GM21367 (cell line): ENCODE data around the gene DNAH8.

Source experiments
- ATAC-seq: cut with Tn5 transposase; IDR thresholded peaks from one replicate; pipeline ENCODE4 v1.9.1; 2021; ENCODE audit not compliant: unreplicated experiment

Gene DNAH8

DNA sequence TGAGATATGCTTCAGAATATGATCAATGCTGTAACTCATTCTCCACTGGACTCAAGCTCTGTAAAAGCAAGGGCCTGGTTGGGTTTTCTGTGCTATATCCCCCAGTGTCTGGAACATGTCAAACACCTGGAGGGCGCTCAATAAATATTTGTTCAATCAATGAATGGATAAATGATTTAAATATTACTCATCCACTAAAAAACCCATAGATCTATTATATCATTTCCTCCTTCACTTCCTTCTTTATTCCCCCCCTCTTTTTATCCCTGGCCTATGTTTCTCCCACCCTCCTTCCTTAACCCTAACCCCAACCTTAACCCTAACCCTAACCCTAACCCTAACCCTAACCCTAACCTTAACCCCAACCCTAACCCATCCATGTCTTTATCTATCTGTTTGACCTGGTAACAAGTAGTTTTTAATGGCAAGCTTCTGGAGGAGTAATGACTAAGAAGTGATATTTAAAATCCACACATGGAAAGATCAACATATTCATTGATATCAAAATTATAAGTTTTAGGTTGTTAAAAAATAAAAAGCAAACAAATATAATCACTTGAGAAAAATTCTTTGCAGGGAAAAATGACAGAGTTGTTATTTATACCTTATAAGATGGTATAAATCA lies 229.7 kb downstream of the DNAH8 start:
- ATAC-seq = no peak

DNA sequence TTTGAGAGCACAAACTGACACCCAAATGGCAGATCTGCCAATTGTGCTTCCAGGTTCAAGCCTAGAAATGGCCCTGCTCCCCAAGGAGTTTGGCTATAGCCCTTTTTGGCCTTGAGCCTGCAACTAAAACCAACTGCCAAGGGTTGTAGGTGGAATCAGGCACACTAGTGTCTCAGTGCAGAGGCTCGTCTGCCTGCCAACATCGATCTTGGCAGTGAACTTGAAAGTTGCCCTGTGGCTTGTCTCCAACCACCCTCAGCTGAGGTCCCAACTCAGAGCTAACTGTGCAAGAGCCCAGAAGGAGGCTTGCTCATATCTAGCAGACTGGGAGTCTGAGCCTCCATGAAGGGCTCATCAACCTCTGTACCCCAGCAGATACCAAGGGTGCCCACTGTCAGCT lies 240.8 kb downstream of the DNAH8 start:
- ATAC-seq = no peak

DNA sequence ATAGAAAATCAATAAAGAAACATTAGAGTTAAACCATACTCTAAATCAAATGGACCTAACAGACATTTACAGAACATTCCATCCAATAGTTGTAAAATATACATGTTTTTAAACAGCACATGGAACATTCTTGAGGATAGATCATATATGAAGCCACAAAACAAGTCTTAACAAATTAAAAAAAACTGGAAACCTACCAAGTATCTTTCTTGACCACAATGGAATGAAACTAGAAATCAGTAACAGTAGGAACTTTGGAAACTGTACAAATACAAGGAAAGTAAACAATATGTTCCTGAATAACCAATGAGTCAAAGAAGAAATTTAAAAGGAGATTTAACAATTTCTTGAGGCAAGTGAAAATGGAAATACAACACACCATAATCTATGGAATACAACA lies 242.3 kb downstream of the DNAH8 start:
- no peak for ATAC-seq

DNA sequence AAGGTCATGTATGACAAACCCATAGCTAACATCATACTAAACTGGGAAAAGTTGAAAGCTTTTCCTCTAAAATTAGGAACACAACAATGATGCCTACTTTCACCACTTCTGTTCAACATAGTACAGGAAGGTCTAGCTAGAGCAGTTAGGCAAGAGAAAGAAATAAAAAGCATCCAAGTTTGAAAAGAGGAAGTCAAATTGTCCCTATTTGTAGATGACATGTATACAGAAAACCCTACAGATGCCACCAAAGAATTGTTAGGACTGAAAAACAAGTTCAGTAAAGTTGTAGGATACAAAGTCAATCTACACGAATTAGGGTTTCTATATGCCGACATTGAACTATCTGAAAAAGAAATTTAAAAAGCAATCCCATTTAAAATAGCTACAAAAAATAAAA lies 244.0 kb downstream of the DNAH8 start:
- no peak for ATAC-seq

DNA sequence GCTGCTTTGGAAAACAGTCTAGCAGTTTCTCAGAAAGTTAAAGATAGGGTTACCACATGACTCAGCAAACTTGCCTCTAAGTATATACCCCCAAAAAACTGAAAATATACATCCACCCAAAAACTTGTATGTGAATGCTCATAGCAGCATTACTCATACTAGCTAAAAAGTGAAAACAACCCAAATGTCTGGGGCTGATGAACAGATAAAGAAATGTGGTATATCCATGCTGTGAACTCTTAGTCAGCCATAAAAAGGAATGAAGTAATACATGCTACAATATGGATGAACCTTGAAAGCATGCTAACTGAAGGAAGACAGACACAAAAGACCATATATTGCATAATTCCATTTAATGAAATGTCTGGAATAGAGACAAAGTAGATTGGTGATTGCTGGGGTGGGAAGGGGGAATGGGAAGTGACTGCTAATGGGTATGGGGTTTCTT lies 253.6 kb downstream of the DNAH8 start:
- no peak for ATAC-seq

DNA sequence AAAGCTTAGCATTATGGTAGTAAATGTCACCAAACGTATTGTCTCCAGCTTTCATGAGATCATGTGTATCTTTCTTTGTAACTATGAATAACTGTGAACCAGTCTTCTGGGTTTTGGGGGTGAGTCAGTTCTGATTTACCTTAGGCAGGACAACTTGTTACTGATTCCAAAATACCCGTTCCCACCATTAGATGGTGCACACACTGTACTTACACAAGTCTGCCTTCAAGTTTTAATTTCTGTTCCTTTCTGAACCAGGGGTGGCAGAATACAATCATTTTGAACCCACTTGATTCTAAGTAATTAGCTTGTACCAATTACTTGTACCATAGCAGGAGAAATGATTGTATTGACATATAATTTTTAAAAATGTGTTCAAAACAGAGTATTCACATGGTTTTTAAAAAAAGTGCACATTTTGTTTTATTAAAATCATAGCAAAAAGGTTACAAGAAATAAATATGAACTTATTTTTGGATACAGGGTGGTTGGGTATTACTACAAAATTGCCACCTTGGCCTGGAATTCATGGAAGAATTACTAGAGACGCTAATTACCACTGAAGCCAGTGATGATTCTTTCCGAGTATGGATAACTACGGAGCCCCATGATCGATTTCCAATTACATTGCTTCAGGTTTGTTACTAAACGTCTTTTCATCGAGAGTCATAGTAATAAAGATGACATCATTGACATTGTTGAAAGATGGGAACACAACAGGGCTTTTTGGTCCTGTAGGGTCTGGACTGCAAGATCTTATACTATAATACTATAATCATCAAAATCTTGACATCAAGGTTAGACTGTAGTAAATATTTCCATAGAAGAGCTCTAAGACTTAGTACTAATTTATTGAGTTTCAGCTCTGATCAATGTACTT lies 258.3 kb downstream of the DNAH8 start:
- no peak for ATAC-seq

DNA sequence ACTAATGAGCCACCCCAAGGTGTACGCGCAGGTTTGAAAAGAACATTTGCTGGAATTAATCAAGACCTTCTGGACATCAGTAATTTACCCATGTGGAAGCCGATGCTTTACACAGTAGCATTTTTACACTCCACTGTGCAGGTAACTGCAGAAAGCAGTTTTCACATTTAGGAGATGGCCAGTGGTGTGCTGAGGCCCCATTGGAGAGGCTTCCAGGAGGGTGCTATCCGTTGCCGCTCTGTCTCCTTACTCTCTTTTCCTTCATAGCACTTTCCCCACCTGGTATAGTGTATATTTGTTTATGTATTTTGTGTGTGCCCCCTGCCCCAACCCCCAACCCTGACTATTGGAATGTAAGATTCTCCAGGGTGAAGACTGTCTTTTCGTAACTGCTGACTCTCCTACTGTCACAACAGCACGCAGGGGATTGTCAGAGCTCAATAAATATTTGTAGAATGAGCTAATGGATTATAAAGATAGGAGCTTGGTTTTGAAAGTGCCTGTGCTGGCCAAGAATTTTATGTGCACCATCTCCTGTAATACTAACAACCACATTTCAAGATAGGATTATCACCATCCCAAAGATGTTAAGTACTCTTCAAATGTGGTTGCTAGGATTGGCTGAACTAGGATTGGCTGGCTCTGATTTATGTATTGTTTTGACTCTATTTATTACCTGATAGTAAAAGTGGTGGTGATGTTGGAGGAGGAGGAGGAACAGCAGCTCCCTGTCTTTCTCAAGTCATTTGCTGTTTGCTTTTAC lies 259.5 kb downstream of the DNAH8 start:
- no peak for ATAC-seq

DNA sequence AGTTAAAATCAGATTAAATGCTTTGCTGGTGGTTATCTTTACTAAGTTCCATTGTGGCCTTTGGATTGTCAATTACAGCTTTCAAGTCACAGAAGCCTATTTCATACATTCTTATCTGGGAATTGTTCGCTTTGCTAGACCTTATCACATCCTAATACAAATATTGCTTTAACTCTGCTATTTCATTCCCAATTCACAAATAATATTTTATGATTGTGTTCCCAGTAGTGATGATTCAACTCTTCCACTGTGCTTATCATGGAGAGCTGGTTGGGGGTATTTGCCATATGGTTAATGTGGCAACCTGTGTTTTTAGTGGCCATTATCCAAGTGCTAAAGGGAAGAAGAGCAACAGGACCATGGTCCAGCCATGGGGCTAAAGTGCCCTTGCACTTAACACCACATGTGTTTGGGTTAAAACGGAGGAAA lies 260.5 kb downstream of the DNAH8 start:
- no peak for ATAC-seq

DNA sequence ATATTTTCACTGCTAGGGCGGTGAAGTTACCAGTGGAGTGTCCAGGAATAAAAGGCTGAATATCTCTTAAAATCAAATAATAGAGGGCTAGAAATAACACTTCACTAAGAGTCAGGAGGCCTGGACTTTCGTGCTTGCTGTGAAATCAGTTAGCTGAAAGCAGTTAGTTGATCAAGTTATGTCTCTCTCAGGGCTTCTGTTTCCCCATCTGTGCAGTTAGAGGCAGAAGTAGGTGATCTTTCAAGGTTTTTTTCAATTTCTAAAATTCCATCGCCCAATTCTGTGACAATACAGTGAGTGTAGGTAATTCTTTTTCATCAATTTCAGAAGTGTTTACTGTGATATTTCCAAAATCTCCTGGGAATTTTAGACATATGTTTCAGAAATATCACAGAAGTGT lies 260.9 kb downstream of the DNAH8 start:
- no peak for ATAC-seq

DNA sequence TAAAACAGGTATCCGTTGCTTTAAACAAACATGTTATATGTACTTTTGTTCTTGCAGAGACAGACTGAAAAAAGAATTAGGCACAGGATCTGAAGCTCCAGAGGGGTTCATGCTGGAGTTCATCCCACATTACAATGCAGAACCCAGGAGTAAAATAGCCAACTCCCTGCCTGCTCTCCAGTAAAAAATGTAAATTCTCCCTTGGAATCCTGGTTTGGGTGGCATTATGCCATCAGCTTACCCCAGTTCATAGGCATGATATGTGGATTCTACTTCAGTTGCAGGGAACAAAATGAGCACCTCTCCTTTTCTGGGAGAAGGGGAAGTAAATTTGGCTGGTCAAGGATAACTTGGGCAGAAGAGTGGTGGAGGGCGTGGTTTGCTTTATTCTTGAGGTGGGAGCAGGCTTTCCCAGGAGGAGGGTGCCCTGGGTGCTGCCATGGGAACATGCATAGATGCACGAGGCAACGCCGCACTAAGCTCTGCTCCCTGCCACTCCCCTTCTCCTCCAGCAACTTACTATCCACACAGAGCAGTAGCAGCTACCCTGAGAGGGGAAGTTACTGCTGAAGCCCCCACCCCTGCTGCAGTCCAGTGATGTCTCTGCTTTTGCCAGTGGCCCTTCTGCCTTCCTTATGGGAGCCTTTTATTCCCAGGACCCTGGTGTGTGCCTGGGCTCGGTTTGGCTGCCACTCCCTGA lies 261.8 kb downstream of the DNAH8 start:
- no peak for ATAC-seq

DNA sequence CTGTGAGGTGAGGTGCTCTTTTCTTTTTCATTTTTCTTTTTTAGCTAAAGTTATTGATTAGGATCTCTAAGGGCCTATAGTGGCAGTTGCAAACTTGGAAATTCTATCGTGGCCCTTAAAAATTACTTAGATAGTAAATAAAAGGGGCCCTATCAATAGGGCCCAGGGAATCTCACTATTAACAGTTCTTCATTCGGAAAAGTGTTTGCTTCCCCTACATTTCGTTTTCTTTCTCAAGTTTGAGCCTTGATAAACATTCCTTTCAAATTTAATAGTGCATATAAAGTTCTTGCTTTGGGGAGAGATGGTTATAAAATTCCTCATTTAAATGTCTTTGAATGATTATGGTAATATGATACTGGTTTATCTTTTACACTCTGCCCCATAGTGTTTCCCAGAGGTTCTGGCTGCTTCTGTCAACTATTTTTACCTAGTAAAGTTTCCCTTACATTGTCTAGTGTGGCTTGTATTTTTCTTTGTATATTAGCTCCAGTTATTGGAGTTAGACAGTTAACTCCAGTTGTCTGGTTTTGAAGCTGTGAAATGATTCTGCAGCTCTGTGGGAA lies 263.1 kb downstream of the DNAH8 start:
- ATAC-seq = no peak

DNA sequence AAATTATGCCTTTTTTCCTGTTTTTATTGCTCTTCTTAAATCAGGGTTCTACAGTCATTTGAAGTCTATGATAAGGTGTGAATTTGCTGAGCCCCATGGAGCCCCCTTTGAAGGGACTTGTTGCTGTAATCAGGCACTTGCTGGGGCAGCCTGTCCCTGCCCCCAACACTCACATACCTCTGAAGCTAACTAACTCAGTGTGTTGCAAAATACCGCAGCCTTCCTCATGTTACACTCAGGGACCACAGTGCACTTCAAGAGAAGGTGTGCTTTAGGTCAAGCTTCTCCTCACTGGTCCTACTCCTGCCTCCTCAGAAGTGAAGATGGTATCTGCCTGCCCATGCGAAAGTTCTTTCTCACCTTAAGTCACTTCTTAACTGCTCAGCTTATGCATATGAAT lies 267.4 kb downstream of the DNAH8 start:
- no peak for ATAC-seq

DNA sequence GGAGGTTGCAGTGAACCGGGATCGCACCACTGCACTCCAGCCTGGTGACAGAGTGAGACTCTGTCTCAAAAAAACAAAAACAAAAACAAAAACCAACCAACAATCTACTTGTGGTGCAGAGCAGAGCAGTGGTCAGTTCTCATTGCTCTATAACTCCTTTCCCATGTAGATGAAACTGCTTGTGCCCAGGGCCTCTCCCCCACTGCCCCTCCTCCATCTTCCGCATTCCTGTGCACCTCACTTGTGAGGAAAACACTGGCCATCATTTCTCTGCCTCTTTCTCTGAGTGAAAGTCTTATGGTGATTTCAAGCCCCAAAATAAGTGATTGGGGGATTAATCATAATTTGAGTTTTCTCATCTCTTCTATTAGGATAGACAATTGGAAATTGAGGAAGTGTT lies 269.6 kb downstream of the DNAH8 start:
- no peak for ATAC-seq

DNA sequence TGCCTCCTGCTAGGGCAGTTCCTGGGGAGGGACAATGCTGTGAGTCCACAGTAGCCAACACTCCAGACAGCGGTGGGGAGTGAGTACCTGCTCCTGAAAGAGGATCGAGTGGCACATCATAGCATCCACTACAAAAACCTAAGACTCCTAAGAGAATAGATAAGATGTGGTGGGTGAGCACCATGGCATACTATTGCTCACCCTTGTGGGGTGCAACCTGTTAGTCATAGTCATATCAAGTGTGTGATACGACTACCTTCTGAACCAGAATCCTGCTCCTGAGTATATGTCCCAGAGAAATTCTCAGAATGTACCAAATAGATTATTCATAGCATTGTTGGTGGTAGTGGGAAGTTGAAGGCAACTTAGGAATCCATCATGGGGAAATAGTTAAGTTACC lies 270.7 kb downstream of the DNAH8 start:
- no peak for ATAC-seq

DNA sequence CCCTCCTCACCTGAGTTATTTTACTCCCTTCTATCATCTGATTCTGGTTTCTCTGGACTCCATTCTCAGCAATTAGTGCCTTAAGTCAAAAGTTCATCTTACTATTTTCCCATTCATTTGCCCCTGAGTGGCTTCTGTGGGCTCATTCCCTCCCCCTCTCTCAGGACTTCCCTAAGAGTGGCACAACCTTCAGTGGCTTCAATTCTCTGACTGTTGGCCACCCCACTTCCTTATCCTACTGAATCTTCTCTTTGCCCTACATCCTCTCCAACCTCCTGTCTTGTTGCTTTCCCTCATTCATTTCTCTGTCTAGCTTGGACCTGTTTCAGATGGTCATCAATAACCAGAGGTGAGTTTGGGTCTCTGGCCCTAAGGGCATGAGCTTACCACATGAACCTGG lies 272.4 kb downstream of the DNAH8 start:
- no peak for ATAC-seq

DNA sequence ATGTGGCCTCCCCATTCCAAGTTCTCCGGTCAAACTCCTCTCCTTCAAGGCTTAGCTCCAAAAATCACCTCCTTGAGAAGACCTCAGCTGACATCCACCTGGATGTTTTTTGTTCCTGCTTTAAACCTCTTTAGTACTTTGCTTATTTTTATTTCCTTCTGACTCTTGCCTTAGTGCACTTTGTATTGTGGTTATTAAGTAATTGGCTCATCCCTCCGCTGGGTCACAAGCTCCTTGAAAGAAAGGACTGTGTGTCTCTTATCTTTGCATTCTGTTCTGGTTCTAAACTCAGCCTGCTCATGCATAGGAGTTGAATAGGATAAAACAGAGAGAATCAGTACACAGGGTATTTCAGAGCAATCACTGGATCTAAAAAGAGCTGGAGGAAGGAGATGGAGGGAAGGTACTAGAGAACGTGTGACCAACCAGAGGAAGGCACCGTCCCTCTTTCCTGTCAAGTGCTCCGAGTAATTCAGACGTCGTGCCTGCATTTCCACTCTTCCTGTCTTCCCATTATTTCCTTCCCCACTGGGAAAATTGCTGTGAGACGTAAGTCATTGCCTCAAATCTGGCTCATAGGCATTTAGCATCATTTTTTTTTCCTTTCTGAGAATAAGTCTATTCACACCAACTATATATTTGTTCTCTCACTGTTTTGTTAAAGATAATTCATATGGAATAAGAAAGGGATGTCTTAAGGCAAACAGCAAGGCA lies 273.8 kb downstream of the DNAH8 start:
- ATAC-seq = no peak

DNA sequence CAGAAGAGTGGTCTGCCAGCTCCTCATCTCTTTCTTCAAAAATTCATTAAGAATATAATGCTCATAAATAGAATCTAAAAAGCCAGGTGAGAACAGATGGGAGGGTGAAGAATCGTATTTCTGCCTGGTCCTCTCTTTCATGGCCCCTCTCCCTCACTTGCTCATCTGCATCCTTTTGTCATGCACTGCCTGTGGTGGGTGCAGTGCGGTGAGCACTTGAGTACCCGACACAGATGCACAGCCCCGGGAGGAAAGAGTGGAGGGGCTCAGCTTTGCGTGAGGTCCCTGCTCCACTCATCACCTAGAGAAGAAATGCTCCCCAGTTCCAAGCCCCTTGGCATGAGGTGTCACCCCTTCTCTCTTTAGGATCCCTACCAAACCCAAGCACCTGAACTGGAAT lies 275.4 kb downstream of the DNAH8 start:
- no peak for ATAC-seq

DNA sequence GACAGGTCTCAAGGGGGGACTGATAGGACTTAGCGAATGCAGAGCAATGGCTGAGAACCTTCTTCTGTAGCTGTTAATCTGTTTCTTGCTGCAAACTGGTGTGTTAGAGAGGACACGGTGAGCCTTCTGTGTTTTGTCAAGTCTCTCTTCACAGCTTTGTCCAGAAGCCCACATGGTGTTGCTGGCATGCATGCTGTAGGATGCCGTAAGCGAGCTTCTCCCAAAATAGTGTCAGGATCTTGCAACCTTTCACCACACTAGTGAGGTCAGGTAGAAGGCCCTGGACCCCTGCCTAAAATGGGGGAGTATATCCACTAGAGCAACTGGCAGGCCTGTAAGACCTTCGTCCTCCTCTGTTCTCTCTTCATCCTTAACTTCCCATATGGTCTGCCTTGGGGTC lies 281.6 kb downstream of the DNAH8 start:
- ATAC-seq = no peak

DNA sequence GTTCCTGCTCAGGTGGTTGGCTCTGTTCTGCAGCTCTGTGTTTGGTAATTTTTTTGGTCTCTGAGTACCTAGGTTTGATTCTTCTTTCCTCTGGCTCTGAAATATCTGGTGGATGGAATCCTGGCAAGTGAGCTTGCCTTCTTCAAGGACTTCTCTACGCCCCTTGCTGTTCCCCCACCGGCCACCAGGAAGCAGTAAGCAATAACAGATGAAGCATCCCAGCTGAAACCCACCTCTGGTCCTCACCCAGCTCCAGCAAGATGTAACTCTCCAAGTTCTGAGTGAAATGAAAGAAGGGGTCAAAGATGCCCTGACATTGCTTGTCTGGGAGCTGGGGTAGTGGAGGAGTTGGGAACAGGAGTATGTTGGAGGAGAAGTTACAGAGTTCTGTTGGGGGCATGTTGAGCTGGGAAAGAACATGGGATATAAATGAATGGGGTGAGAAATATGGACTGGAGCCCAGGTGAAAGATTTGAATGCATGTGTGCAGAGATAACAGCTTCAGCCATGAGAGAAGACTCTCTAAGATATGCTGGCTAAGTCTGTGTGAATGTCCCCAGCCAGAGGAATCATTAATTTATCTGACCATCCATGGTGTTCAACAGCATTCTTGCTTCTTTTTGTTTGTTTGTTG lies 282.1 kb downstream of the DNAH8 start:
- ATAC-seq = no peak

DNA sequence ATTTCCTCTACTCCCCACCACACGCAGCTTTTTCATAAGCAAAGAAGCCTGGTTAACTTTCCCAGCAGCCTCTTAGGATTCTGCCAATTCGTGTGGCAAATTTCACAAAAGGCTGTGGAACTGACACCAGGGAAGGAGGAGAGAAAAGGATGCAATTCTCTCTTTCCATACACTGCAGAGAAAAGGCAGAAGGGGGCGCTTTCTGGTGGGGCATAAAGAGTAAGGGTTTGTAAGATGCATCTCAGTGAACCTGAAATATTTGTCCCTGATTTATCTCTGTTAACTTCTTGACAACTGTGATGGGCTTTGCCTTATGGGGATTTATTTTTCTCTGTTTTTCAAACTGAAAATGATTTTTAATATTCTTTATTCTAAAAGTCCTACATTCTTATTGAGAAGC lies 288.0 kb downstream of the DNAH8 start:
- no peak for ATAC-seq
